Ecto neural progenitor cell (in vitro differentiated cells): Measurements from ENCODE around the gene ATP10B.

Source experiments
- DNase-seq: peaks from one replicate; pipeline ENCODE4 v3.0.0-alpha.2; 2018; ENCODE audit warnings: low spot score

The ATP10B gene

DNA sequence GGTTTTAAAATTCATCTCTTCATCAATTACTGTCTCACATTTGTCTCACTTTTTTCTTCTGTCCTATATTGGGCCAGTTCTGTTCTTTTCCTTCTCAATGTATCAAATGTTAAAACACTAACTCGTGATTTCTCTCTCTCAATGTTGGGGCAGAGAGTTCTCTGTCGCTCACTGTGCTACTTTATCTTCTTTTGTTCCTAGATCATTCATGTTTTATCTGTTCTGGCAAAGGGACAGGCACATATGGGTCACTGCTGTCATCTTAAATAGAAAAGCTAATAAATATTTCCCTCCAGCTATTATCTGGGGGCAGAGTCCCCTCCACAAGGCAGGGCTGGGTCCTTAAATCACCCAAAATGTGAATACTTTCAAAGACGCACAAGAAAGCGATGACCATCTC is 216.3 kb downstream of the ATP10B start:
- no peak for DNase-seq

DNA sequence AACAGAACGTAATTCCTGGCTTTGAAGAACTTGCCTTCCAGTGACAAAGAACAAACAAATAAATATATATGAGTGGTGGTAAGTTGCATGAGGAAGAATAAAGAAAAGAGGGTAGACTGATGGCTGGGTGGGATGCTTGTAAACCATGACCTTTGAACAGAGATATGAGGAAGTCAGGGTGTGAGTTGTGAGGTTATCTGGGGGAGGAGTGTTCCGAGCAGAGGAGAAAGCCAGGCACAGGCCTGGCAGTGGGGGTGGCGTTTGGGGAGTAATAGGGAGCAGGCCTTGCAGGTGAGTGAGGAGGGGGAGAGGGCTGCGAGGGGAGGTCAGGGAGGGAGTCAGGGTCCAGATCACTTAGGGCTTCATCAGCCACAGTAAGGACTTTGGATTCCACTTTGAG is 217.0 kb downstream of the ATP10B start:
- no peak for DNase-seq

- no peak for DNase-seq
Observed at GRCh38 chr5:160629003-160629402, 223.0 kb downstream of the ATP10B start.

DNA sequence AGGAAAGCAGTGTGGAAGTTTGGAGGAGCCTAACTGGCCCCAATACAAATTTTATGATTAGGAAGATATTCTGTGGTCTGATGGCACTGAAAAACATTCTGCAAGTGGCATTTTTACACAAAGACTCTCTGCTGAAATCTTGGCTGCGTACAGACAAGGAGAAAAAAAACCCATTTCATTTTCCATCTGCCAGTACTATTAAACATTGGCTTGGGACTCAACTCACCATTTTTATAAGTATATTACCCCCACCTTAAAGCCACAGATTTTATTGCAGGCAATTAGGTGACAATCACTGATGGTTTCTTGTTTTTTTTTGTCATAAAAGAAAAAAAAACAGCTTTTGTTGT is 223.4 kb downstream of the ATP10B start:
- no peak for DNase-seq

GRCh38 chr5:160627921-160628618 is 223.9 kb downstream of the ATP10B start:
- DNase-seq = no peak

DNA sequence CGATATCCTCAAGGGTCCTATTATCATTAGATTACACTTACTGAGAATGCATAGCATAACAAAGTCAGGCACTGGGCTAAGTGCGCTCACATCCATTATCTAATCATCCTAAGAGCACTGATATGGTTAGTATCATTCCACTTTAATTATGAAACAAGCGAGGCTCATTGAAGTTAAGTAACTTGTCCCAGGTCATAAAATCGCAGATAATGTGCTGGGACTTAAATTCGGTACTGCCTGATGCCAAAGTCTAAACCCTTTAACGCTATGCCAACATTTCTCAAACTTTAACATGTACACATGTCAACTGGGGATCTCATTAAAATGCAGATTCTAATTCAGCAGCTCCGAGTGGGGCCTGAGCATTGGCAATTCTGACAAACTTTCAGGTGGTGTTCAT is 225.7 kb downstream of the ATP10B start:
- DNase-seq = no peak

GRCh38 chr5:160621526-160621925 is 230.5 kb downstream of the ATP10B start:
- no peak for DNase-seq

GRCh38 chr5:160620401-160620800 is 231.6 kb downstream of the ATP10B start:
- DNase-seq = no peak

DNA sequence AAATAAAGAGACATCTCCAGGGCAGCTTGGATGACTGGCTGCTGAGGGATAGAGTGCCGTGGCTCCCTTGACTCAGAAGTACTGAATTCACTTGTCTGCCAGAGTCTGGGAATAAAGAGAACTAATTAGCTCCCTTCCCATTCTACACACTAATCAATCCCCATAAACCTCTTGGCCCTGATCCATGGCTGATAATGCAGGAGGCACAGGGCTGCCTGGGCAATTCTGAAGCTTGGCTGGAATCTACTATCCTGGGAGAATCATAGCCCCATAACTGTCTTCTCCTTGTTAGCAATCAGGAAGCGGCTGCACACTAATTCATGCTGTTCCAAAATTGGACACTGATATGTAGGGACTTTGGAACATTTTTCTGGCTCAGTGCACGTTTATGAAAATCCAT is 232.6 kb downstream of the ATP10B start:
- DNase-seq = no peak

DNA sequence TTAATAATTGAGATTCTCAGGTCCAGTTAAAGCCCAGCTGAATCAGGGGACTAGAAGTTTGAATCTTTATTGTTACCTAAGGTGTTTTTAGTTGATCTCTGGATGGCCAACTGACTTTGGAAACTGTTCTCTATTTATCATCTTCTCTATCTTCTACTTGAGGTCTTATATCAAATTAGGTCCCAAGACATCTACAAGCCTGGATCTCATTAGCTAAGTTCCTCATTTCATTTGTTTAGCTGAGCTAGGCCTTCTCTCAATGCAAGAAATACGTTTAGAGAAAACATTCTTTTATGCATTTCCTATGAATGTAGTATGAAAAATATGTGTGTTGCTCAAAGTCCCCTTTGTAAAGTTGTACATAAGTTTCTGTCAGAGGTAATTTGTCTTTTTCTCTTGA is 233.7 kb downstream of the ATP10B start:
- DNase-seq = no peak

- no peak for DNase-seq
Observed at GRCh38 chr5:160616712-160617497, 235.1 kb downstream of the ATP10B start.

GRCh38 chr5:160614136-160614535 is 237.9 kb downstream of the ATP10B start:
- DNase-seq = no peak

GRCh38 chr5:160605266-160605665 is 246.7 kb downstream of the ATP10B start:
- DNase-seq = no peak

DNA sequence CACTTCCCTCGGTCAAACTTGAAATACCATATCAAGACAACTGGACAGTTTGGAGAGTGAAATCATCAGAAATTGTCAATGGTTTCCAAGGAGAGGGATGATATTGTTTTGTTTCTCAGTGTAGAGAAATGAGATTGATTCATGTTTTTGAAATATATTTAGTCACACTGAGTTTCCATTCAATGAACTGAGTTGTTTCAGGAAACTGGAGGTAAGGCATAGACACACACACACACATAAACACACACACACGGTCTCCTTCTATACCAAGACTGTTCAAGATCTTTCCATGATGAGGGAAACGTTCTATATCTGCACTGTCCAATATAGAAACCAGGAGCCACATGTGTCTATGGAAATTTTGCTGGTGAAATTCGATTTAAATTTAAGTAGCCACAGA is 247.5 kb downstream of the ATP10B start:
- no peak for DNase-seq

DNA sequence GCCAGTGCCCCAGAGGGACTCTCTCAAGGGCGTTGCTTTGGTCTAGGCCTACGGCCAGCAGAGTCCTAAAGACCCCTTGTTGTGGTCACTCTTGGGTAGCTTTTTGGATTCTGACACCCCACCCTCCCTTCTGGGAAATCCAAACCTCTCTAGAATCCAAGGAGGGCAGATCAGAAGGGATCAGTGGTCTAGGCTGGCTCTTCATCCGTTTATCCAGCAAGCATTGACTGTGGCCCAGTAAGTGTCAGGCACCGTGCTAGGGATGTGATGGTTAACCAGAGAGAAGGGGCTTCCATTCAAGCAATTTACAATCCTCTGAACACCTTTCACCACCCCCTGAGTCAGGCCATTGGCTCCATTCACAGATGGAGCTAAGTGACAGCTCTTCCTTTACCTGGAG is 249.3 kb downstream of the ATP10B start:
- DNase-seq = no peak

DNA sequence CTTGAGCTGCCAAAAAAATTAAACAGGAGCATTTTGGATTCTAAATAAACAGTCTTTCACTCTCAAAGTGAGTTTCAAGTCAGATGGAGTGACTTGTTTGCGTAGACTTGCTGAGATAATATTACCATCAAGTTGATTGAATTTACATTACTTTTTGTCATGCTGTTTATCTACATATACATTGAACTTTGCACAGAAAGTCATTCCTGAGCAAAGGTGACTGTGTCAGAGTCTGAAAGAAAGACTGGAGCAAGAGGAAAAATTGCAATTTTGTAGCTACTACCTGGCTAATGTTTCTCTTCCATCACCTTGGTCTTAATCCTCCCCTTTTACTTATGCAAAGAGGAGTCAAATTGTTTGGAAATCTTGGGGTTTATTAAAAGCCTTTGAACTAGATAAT is 251.0 kb downstream of the ATP10B start:
- DNase-seq = no peak

- DNase-seq = no peak
Observed at GRCh38 chr5:160573318-160573717, 278.7 kb downstream of the ATP10B start.

DNA sequence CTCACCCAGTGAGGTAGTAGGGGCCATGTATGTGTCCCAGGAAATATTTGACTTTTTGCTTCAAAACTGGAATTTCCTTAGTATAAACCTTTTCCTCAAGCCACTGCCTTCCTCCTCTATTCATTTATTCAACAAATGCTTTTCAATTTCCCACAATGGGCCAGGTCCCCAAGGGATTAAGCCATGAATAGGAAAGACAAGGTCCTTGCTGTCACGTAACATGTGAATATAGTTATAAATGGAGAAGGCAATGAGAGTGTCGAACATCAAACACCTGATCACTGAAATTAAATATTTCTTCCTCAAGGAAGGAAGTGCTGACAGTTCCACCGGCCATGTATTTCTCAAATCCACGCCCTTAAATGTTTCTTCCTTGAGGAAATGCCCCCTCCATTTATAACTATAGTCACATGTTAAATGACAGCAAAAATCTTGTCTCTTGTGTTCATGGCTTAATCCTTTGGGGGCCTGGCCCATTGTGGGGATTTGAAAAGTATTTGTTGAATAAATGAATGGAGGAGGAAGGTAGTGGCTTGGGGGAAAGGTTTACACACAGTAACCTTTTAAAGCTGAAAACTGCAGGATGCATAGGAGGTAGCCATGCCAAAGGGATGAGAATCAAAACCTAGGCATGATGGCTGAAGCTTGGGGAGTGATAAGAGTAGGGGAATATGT is 284.8 kb downstream of the ATP10B start:
- DNase-seq = no peak

DNA sequence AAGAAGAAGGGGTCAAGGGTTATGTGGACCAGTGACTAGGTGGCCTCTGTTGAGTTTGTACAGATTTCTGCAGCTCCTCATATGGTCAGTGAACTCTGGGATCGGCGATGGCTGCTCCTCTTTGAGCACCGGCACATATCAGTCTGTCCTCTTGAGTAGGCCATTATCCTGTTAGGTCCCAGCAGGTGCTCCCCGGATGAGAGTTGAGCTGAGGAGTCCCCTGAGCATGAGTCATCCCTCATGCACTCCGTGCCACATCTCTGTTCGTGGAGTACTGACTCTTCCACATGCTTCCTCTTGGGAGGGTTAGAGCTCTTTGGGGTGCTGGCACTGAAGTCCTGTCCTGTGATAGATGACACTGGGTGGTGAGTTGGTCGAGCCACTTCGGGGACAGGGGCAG is 286.6 kb downstream of the ATP10B start:
- no peak for DNase-seq

- DNase-seq = no peak
Observed at GRCh38 chr5:160556846-160557245, 295.2 kb downstream of the ATP10B start.

GRCh38 chr5:160555971-160556631 is 295.9 kb downstream of the ATP10B start:
- DNase-seq = no peak

DNA sequence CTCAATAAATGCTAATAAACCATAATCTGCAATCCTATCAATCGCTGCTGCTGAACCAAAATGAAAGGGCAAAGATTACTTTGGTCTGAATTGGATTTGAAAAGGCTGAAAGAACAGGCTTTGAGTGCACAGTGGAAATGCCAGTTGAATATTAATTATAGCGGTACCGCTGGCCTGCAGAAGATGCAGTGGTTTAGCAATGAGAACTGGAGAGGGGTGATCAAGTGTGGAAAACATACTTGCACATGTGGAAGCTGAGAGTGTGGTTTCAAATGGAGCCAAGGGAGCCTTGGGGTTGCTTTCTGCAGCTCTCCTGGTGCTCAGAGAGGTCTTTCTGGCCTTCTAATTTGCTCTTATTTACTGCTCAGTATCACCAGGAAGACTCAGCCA is 296.4 kb downstream of the ATP10B start:
- no peak for DNase-seq

GRCh38 chr5:160550075-160550474 is 301.9 kb downstream of the ATP10B start:
- no peak for DNase-seq
